ENCODE results near the gene CDH6. TPM values are rescaled to one million over a fixed set of nuclear protein-coding genes. Genes with fewer than 3 reads are reported as not detected.

The CDH6 gene
- total and polyA plus RNA-seq, 2 experiments from 2014 or later, result 0.77 TPM; not detected in 1

DNA sequence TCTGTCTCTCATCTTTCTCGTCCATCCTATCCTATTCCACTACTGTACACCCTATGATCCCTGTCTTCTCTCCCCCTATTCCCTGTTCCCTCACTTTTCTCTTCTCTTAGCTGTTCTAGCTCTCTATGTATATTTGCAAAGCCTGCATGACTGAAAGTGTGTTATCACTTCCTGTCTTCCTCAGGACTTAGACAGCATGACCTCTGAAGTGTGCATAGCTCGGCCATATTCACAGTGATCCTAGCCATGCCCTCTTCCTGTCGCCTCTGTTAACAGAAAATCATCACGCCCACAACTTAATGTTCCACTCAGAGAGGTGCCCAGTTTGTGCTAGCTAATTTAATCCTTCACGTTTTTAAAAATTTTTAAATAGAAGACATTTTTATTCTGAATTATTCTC lies 35.8 kb upstream of the CDH6 start:
- Histone ChIP-seq H3K27ac (no peak overlapping the region), H3K9me3 (ENCODE audit: low read depth) (no peaks in the 10 kb centered on the region), H3K27me3 (no peaks in the 10 kb centered on the region), H3K4me3 (no peak overlapping the region), H3K36me3 (no peaks in the 10 kb centered on the region), H3K4me1 (ENCODE audit: low read depth) (no peaks in the 10 kb centered on the region)
- peak in 1 of 2 donors; percentile 6 for DNase-seq (ENCODE audit: low read depth in 1 of 2, low spot score in 1 of 2)
- TF ChIP-seq, protein P1, sequence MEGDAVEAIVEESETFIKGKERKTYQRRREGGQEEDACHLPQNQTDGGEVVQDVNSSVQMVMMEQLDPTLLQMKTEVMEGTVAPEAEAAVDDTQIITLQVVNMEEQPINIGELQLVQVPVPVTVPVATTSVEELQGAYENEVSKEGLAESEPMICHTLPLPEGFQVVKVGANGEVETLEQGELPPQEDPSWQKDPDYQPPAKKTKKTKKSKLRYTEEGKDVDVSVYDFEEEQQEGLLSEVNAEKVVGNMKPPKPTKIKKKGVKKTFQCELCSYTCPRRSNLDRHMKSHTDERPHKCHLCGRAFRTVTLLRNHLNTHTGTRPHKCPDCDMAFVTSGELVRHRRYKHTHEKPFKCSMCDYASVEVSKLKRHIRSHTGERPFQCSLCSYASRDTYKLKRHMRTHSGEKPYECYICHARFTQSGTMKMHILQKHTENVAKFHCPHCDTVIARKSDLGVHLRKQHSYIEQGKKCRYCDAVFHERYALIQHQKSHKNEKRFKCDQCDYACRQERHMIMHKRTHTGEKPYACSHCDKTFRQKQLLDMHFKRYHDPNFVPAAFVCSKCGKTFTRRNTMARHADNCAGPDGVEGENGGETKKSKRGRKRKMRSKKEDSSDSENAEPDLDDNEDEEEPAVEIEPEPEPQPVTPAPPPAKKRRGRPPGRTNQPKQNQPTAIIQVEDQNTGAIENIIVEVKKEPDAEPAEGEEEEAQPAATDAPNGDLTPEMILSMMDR (IDR thresholded peaks at IDR 0.05; ENCODE audit: low read depth, low read length), result no peak

DNA sequence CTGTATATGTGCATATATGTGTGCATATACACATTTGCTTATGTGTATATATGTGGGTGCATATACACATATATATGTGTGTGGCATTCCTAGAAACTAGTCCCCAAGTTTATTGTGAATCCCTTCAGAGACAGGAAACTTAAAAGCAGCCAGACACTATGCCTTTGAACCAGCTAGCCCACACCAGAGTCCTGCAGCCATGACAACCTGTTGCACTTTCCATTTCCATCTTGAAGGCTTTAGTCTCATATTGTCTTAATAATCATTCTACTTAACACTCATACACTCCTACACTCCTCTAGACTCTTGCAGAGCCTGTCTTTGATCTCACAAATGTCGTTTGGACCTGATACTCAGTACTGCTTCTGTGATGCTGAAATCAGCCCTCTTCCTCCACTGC lies 34.8 kb upstream of the CDH6 start:
- TF ChIP-seq, protein P1 (IDR thresholded peaks at IDR 0.05; ENCODE audit: low read depth, low read length), result no peak
- no peak for DNase-seq (ENCODE audit: low read depth in 1 of 2, low spot score in 1 of 2)
- H3K4me1 ChIP-seq (ENCODE audit: low read depth), result no peaks in the 10 kb centered on the region

GRCh38 chr5:31161781-31162181 lies 31.7 kb upstream of the CDH6 start:
- TF ChIP-seq, protein P1 (IDR thresholded peaks at IDR 0.05; ENCODE audit: low read depth, low read length), result no peak
- Histone ChIP-seq H3K27me3 (no peaks in the 10 kb centered on the region), H3K36me3 (no peaks in the 10 kb centered on the region), H3K27ac (no peak overlapping the region), H3K4me1 (ENCODE audit: low read depth) (no peaks in the 10 kb centered on the region), H3K4me3 (no peak overlapping the region), H3K9me3 (ENCODE audit: low read depth) (no peaks in the 10 kb centered on the region)
- DNase-seq (ENCODE audit: low read depth in 1 of 2, low spot score in 1 of 2), result no peak

More for the DNA sequence above, 34.8 kb upstream of the CDH6 start:
- Histone ChIP-seq H3K27me3 (no peaks in the 10 kb centered on the region), H3K27ac (no peak overlapping the region), H3K4me3 (no peak overlapping the region), H3K9me3 (ENCODE audit: low read depth) (no peaks in the 10 kb centered on the region), H3K36me3 (no peaks in the 10 kb centered on the region)

DNA sequence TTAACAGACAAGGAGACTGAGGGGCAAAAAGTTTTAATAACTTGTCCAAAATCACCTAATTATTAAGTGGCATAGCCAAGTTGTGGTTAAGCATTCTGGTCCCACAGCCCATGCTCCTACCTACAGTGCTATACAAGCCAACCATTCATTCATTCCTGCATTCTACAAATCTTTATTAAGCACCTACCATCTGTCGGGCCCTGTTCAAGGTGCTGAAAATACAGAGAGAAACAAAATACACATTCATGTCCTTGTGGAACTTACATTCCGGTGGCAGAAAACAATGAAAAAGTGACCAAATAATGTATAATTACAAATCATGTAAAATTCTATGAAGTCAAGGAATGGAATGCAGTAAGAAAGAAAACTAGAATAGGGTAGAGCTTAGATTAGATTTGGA lies 27.8 kb upstream of the CDH6 start:
- Histone ChIP-seq H3K4me3 (no peak overlapping the region), H3K27ac (no peak overlapping the region), H3K9me3 (ENCODE audit: low read depth) (no peaks in the 10 kb centered on the region), H3K4me1 (ENCODE audit: low read depth) (no peaks in the 10 kb centered on the region), H3K27me3 (no peaks in the 10 kb centered on the region), H3K36me3 (no peaks in the 10 kb centered on the region)
- TF ChIP-seq, protein P1 (IDR thresholded peaks at IDR 0.05; ENCODE audit: low read depth, low read length), result no peak
- DNase-seq (ENCODE audit: low read depth in 1 of 2, low spot score in 1 of 2), result peak in 1 of 2 donors; percentile 1

- Histone ChIP-seq H3K27ac (no peak overlapping the region), H3K9me3 (ENCODE audit: low read depth) (no peaks in the 10 kb centered on the region), H3K36me3 (no peaks in the 10 kb centered on the region), H3K4me3 (no peak overlapping the region), H3K4me1 (ENCODE audit: low read depth) (no peaks in the 10 kb centered on the region), H3K27me3 (no peaks in the 10 kb centered on the region)
- no peak for DNase-seq (ENCODE audit: low read depth in 1 of 2, low spot score in 1 of 2)
- TF ChIP-seq, protein P1 (IDR thresholded peaks at IDR 0.05; ENCODE audit: low read depth, low read length), result no peak
These were observed 24.1 kb upstream of the CDH6 start for GRCh38 chr5:31169379-31169778.

DNA sequence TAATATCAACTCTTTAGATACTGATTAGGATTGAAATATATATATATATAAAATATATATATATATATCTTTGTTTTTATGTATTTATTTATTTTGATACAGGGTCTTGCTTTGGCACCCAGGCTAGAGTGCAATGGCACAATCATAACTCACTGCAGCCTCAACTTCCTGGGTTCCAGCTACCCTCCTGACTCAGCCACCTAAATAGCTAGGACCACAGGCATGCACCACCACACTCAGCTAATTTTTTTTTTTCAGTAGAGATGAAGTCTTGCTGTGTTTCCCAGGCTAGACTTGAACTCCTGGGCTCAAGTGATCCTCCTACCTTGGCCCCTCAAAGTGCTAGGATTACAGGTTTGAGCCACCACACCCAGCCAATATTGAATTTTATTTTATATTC lies 20.6 kb upstream of the CDH6 start:
- H3K4me1 ChIP-seq (ENCODE audit: low read depth), result no peaks in the 10 kb centered on the region
- DNase-seq (ENCODE audit: low read depth in 1 of 2, low spot score in 1 of 2), result no peak
- TF ChIP-seq, protein P1 (IDR thresholded peaks at IDR 0.05; ENCODE audit: low read depth, low read length), result no peak
- H3K27me3 ChIP-seq, result no peaks in the 10 kb centered on the region
- H3K27ac ChIP-seq, result no peak overlapping the region
- H3K36me3 ChIP-seq, result no peaks in the 10 kb centered on the region
- H3K9me3 ChIP-seq (ENCODE audit: low read depth), result no peaks in the 10 kb centered on the region
- H3K4me3 ChIP-seq, result no peak overlapping the region
